Mesenchymal stem cell (in vitro differentiated cells and primary cell): ENCODE results near the gene KRTAP10-2.

ENCODE experiments used
- DNase-seq: peaks from one replicate; pipeline ENCODE4 v3.0.0-alpha.2; 2013
- H2AFZ ChIP-seq: one replicate; pipeline ENCODE4 v1.6.1; 2013; ENCODE audit warnings: low read depth, mild to moderate bottlenecking, control low read depth, inconsistent platforms, low read length, moderate library complexity
- H2AK5ac ChIP-seq: 2 replicates; pipeline ENCODE4 v1.6.1; 2013; ENCODE audit warnings: low read length, moderate library complexity, mild to moderate bottlenecking, inconsistent platforms; ENCODE audit not compliant: severe bottlenecking
- H2BK120ac ChIP-seq: one replicate; pipeline ENCODE4 v1.6.1; 2013; ENCODE audit warnings: low read depth, mild to moderate bottlenecking, inconsistent platforms, low read length, moderate library complexity
- H2BK12ac ChIP-seq, 2 experiments: one replicate each; pipeline ENCODE4 v1.6.1; 2013; ENCODE audit warnings: inconsistent platforms in 2 of 2, low read length in 2 of 2, mild to moderate bottlenecking in 2 of 2, moderate library complexity in 2 of 2, control low read depth in 1 of 2
- H2BK15ac ChIP-seq: one replicate; pipeline ENCODE4 v1.6.1; 2013; ENCODE audit warnings: mild to moderate bottlenecking, low read depth, inconsistent platforms; ENCODE audit not compliant: poor library complexity, severe bottlenecking
- H2BK5ac ChIP-seq: 2 replicates; pipeline ENCODE4 v1.6.1; 2013; ENCODE audit warnings: low read depth, mild to moderate bottlenecking, low read length, control low read depth, inconsistent platforms; ENCODE audit not compliant: poor library complexity, severe bottlenecking
- H3K14ac ChIP-seq, 2 experiments: one replicate each; pipeline ENCODE4 v1.6.1; 2013; ENCODE audit warnings: inconsistent platforms in 2 of 2, low read length in 2 of 2, control low read depth in 1 of 2, mild to moderate bottlenecking in 1 of 2, moderate library complexity in 1 of 2
- H3K18ac ChIP-seq, 2 experiments: one replicate each; pipeline ENCODE4 v1.6.1; 2013; ENCODE audit warnings: inconsistent platforms in 2 of 2, low read length in 2 of 2, control low read depth in 1 of 2, low read depth in 1 of 2, mild to moderate bottlenecking in 1 of 2
- H3K23ac ChIP-seq, 2 experiments: one replicate each; pipeline ENCODE4 v1.6.1; 2013; ENCODE audit warnings: inconsistent platforms in 2 of 2, low read length in 2 of 2, mild to moderate bottlenecking in 2 of 2, moderate library complexity in 2 of 2, control low read depth in 1 of 2
- H3K27ac ChIP-seq: 2 replicates; pipeline ENCODE4 v1.5.1; 2013; ENCODE audit warnings: mild to moderate bottlenecking, moderate library complexity, low read length, control low read depth, inconsistent platforms; ENCODE audit not compliant: poor library complexity, severe bottlenecking
- H3K27me3 ChIP-seq, 2 experiments: 2 replicates each; pipeline versions ENCODE4 v1.6.1 to v1.7.0; 2013; ENCODE audit warnings: low read length in 2 of 2, mild to moderate bottlenecking in 2 of 2, moderate library complexity in 2 of 2, control low read depth in 1 of 2, inconsistent platforms in 1 of 2; ENCODE audit not compliant: control insufficient read depth in 1 of 2, insufficient read depth in 1 of 2
- H3K36me3 ChIP-seq, 2 experiments: 2 replicates each; pipeline versions ENCODE4 v1.6.1 to v1.7.0; 2013; ENCODE audit warnings: low read length in 2 of 2, control low read depth in 1 of 2, inconsistent platforms in 1 of 2, low read depth in 1 of 2, mild to moderate bottlenecking in 1 of 2; ENCODE audit not compliant: insufficient read depth in 2 of 2, control insufficient read depth in 1 of 2
- H3K4ac ChIP-seq, 2 experiments: one replicate each; pipeline ENCODE4 v1.6.1; 2013; ENCODE audit warnings: inconsistent platforms in 2 of 2, low read length in 2 of 2, mild to moderate bottlenecking in 2 of 2, moderate library complexity in 2 of 2, control low read depth in 1 of 2, low read depth in 1 of 2
- H3K4me1 ChIP-seq: 2 replicates; pipeline ENCODE4 v1.6.1; 2013; ENCODE audit warnings: low read depth, low read length, control low read depth; ENCODE audit not compliant: control insufficient read depth, insufficient read depth
- H3K4me2 ChIP-seq: 2 replicates; pipeline ENCODE4 v1.6.1; 2013; ENCODE audit warnings: low read length, mild to moderate bottlenecking, inconsistent platforms; ENCODE audit not compliant: poor library complexity, severe bottlenecking
- H3K4me3 ChIP-seq, 2 experiments: 2 replicates each; pipeline versions ENCODE4 v1.5.1 to v1.7.0; 2013; ENCODE audit warnings: low read length in 2 of 2, mild to moderate bottlenecking in 2 of 2, control low read depth in 1 of 2, low read depth in 1 of 2; ENCODE audit not compliant: insufficient read depth in 1 of 2
- H3K79me1 ChIP-seq: replicated peaks from 2 replicates; pipeline ENCODE4 v1.6.1; 2013; ENCODE audit warnings: mild to moderate bottlenecking, control low read depth, low read length, inconsistent platforms; ENCODE audit not compliant: poor library complexity, severe bottlenecking
- H3K9ac ChIP-seq: 2 replicates; pipeline ENCODE4 v1.7.0; 2013; ENCODE audit warnings: mild to moderate bottlenecking, low read length, moderate library complexity
- H3K9me3 ChIP-seq: 2 replicates; pipeline ENCODE4 v1.7.0; 2013; ENCODE audit warnings: mild to moderate bottlenecking, low read length; ENCODE audit not compliant: control insufficient read depth
- H4K8ac ChIP-seq: one replicate; pipeline ENCODE4 v1.6.1; 2013; ENCODE audit warnings: inconsistent platforms, mild to moderate bottlenecking, low read length, moderate library complexity
- H4K91ac ChIP-seq: one replicate; pipeline ENCODE4 v1.6.1; 2013; ENCODE audit warnings: mild to moderate bottlenecking, low read length, inconsistent platforms
- WGBS: methylation state at CpG from one replicate; pipeline ENCODE4 v1.1.7; 2013; ENCODE audit warnings: mixed read lengths; 5-methylcytosine and 5-hydroxymethylcytosine counted together

Gene KRTAP10-2

GRCh38 chr21:44510508-44511218, 40.6 kb downstream of the KRTAP10-2 start:
- Histone ChIP-seq H2BK5ac (no peak overlapping the region), H3K4ac (no peak overlapping the region), H3K27me3 (peaks cover 28 to 57% of the 10 kb centered on the region in 2 experiments), H3K4me3 (no peak overlapping the region), H2BK12ac (no peak overlapping the region), H3K9ac (no peak overlapping the region), H2AK5ac (no peak overlapping the region), H2BK15ac (no peak overlapping the region), H2AFZ (no peak overlapping the region), H3K23ac (no peak overlapping the region), H2BK120ac (no peak overlapping the region), H3K4me2 (peak overlapping the region; percentile 3), H4K91ac (no peak overlapping the region), H4K8ac (no peak overlapping the region), H3K36me3 (no peaks in the 10 kb centered on the region), H3K9me3 (no peaks in the 10 kb centered on the region), H3K27ac (no peak overlapping the region), H3K14ac (no peak overlapping the region), H3K79me1 (no peaks in the 10 kb centered on the region), H3K4me1 (peaks cover 9% of the 10 kb centered on the region), H3K18ac (no peak overlapping the region)
- 46% methylated on average over 36 of the region's 36 CpGs for WGBS
- DNase-seq = no peak

GRCh38 chr21:44510109-44510507, 41.2 kb downstream of the KRTAP10-2 start:
- Histone ChIP-seq H3K18ac (no peak overlapping the region), H2AFZ (no peak overlapping the region), H3K36me3 (no peaks in the 10 kb centered on the region), H3K23ac (no peak overlapping the region), H2BK15ac (no peak overlapping the region), H3K4me1 (peaks cover 9% of the 10 kb centered on the region), H4K91ac (no peak overlapping the region), H2BK12ac (no peak overlapping the region), H3K27me3 (peaks cover 28 to 58% of the 10 kb centered on the region in 2 experiments), H2AK5ac (no peak overlapping the region), H3K9ac (no peak overlapping the region), H3K79me1 (no peaks in the 10 kb centered on the region), H3K4me3 (no peak overlapping the region), H3K4ac (no peak overlapping the region), H2BK120ac (no peak overlapping the region), H3K4me2 (no peak overlapping the region), H4K8ac (no peak overlapping the region), H3K9me3 (no peaks in the 10 kb centered on the region), H3K27ac (no peak overlapping the region), H3K14ac (no peak overlapping the region), H2BK5ac (no peak overlapping the region)
- 69% methylated on average over 18 of the region's 18 CpGs for WGBS
- DNase-seq = no peak

GRCh38 chr21:44509539-44509938, 41.8 kb downstream of the KRTAP10-2 start:
- Histone ChIP-seq H2BK120ac (no peak overlapping the region), H3K14ac (no peak overlapping the region), H2BK5ac (no peak overlapping the region), H3K4me2 (no peak overlapping the region), H3K4ac (no peak overlapping the region), H3K4me3 (no peak overlapping the region), H2AK5ac (no peak overlapping the region), H3K79me1 (no peaks in the 10 kb centered on the region), H2AFZ (no peak overlapping the region), H4K91ac (no peak overlapping the region), H3K9ac (no peak overlapping the region), H3K27ac (no peak overlapping the region), H3K36me3 (no peaks in the 10 kb centered on the region), H3K27me3 (peaks cover 28 to 58% of the 10 kb centered on the region in 2 experiments), H3K18ac (no peak overlapping the region), H3K9me3 (no peaks in the 10 kb centered on the region), H3K23ac (no peak overlapping the region), H2BK12ac (no peak overlapping the region), H2BK15ac (no peak overlapping the region), H3K4me1 (peaks cover 9% of the 10 kb centered on the region), H4K8ac (no peak overlapping the region)
- WGBS = 93% methylated on average over 9 of the region's 12 CpGs
- DNase-seq = no peak

GRCh38 chr21:44508711-44509445, 42.4 kb downstream of the KRTAP10-2 start:
- H3K4me3 ChIP-seq = no peak overlapping the region
- DNase-seq = no peak
- H3K4ac ChIP-seq = no peak overlapping the region
- 89% methylated on average over 30 of the region's 30 CpGs for WGBS
- H2BK15ac ChIP-seq = no peak overlapping the region
- H3K27me3 ChIP-seq = peaks cover 28 to 58% of the 10 kb centered on the region in 2 experiments
- H3K18ac ChIP-seq = no peak overlapping the region
- H2BK120ac ChIP-seq = no peak overlapping the region
- H3K4me1 ChIP-seq = peaks cover 9% of the 10 kb centered on the region
- peak overlapping the region in 1 of 2 experiments; percentile 69 for H3K14ac ChIP-seq
- H4K8ac ChIP-seq = no peak overlapping the region
- no peaks in the 10 kb centered on the region for H3K9me3 ChIP-seq
- H2AK5ac ChIP-seq = no peak overlapping the region
- H3K9ac ChIP-seq = no peak overlapping the region
- H2BK12ac ChIP-seq = no peak overlapping the region
- H2BK5ac ChIP-seq = no peak overlapping the region
- no peak overlapping the region for H2AFZ ChIP-seq
- H3K36me3 ChIP-seq = no peaks in the 10 kb centered on the region
- H3K4me2 ChIP-seq = no peak overlapping the region
- no peak overlapping the region for H3K27ac ChIP-seq
- no peak overlapping the region for H3K23ac ChIP-seq
- no peaks in the 10 kb centered on the region for H3K79me1 ChIP-seq
- H4K91ac ChIP-seq = no peak overlapping the region
